BJ (cell line): ENCODE data around the gene UBXN4. TPM values are rescaled to one million over a fixed set of nuclear protein-coding genes. Genes with fewer than 3 reads are reported as not detected.

ENCODE experiments used
- CTCF ChIA-PET: fragments of 350-600 bp; formaldehyde crosslinking; extraction: SDS; loops from one replicate; lab custom pipeline; 2021; ENCODE audit warnings: antibody characterized with exemption, inconsistent platforms; lab: Yijun Ruan, JAX
- POLR2A ChIA-PET: fragments of 300-600 bp; sonication (Branson Sonifier 250); formaldehyde crosslinking; extraction: SDS; loops from one replicate; lab custom pipeline; 2021; ENCODE audit warnings: antibody characterized with exemption; lab: Charles Lee
- DNase-seq: peaks from one replicate; pipeline ENCODE4 v3.0.0-alpha.2; 2011; ENCODE audit warnings: low read depth
- H3K27me3 ChIP-seq: 2 replicates; pipeline ENCODE4 v1.6.0; 2011; ENCODE audit warnings: low read length; ENCODE audit not compliant: control insufficient read depth, insufficient read depth
- H3K36me3 ChIP-seq: 2 replicates; pipeline ENCODE4 v1.5.1; 2011; ENCODE audit warnings: low read length; ENCODE audit not compliant: control insufficient read depth, insufficient read depth
- H3K4me3 ChIP-seq: 2 replicates; pipeline ENCODE4 v1.5.1; 2011; ENCODE audit warnings: low read depth, mild to moderate bottlenecking, control low read depth, low read length
- CTCF ChIP-seq: IDR thresholded peaks from 2 replicates; pipeline ENCODE4 v1.5.1; 2011; ENCODE audit warnings: low read depth, mild to moderate bottlenecking, control low read depth, inconsistent platforms, low read length, moderate library complexity; ENCODE audit not compliant: insufficient read depth
- polyA plus RNA-seq: library from polyadenylated mRNA; depleted of rRNA; stranded (reverse); fragments of >200 nt; gene quantifications from 2 replicates; pipeline ENCODE4 v1.2.3, GENCODE V29; 2011

UBXN4 gene
- polyA plus RNA-seq, 1 experiment, result 51.1 TPM

DNA sequence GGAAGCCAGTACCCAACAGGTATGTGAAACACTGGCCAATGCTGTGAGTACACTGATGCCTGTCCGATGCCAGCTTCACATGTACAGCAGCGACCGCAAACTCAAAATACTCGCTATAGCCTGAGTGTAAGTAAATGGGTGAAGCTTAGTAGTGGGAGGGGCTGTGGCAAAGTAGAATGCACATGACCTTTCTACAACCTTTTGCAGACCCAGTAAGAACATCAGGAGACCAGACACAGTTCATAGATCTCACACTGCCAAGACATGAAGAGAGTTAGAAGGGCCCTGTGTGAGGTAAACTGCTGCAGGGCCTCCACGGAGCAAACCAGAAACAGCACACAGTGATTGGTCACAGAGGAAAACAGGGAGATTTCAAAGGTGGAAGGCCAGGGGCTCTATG is 9.1 kb upstream of the UBXN4 start:
- CTCF ChIA-PET, result interaction anchor here (0.8 to 1.1 kb wide), 2 partner anchors 9 to 728 kb away, joined by 3 read pairs; partner anchors contain the start of gene UBXN4
- POLR2A ChIA-PET, result no interaction called here
- DNase-seq, result no peak

GRCh38 chr2:135733045-135733444 is 8.6 kb upstream of the UBXN4 start:
- POLR2A ChIA-PET, result no interaction called here
- CTCF ChIA-PET, result interaction anchor here (1.1 kb wide), 1 partner anchor 729 kb away, joined by 3 read pairs; no protein-coding TSS in a partner anchor
- no peak for TF ChIP-seq CTCF
- H3K27me3 ChIP-seq, result no peaks in the 10 kb centered on the region
- H3K36me3 ChIP-seq, result no peaks in the 10 kb centered on the region
- no peak overlapping the region for H3K4me3 ChIP-seq
- DNase-seq, result no peak

More for the DNA sequence above, 9.1 kb upstream of the UBXN4 start:
- no peak for TF ChIP-seq CTCF
- Histone ChIP-seq H3K36me3 (no peaks in the 10 kb centered on the region), H3K27me3 (no peaks in the 10 kb centered on the region), H3K4me3 (no peak overlapping the region)

DNA sequence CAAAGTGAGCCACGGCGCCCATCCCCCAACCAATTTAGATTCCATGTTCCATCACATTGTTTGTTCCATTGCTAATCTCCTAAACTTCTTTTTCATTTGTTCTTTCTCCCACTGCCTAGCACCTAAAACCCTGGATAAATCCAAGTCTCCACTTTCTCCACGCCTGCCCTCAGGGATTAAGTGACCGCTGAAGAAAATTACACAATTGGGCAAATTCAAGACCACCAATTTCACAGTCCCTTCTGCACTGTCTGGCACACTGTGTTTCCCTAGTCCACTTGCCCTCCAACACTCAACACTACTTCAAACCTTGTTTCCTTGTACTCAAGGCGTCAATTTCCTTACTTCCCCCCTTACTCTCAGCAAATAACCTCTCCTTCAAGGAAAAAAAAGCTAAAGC is 5.1 kb upstream of the UBXN4 start:
- no peak for DNase-seq
- TF ChIP-seq CTCF, result no peak
- ChIA-PET CTCF (interaction anchor here (0.9 kb wide), 1 partner anchor 26 kb away, joined by 4 read pairs; no protein-coding TSS in a partner anchor), POLR2A (no interaction called here)
- Histone ChIP-seq H3K36me3 (no peaks in the 10 kb centered on the region), H3K27me3 (no peaks in the 10 kb centered on the region), H3K4me3 (no peak overlapping the region)

- POLR2A ChIA-PET, result no interaction called here
- no peak overlapping the region for H3K4me3 ChIP-seq
- TF ChIP-seq CTCF, result no peak
- no peaks in the 10 kb centered on the region for H3K36me3 ChIP-seq
- H3K27me3 ChIP-seq, result no peaks in the 10 kb centered on the region
- no peak for DNase-seq
- CTCF ChIA-PET, result interaction anchor here (0.7 to 1.7 kb wide), 3 partner anchors 11 to 29 kb away, joined by 3 to 4 read pairs (median 3); no protein-coding TSS in a partner anchor
Measured at GRCh38 chr2:135740206-135740605, 1.4 kb upstream of the UBXN4 start.

- POLR2A ChIA-PET, result interaction anchor here (0.6 to 0.7 kb wide), 5 partner anchors 29 to 562 kb away, joined by 8 to 17 read pairs (median 9); no protein-coding TSS in a partner anchor
- DNase-seq, result no peak
Measured at GRCh38 chr2:135741043-135741394, 636 bp upstream of the UBXN4 start.

More at GRCh38 chr2:135741043-135741394, 636 bp upstream of the UBXN4 start:
- no peak overlapping the region for H3K4me3 ChIP-seq
- no peaks in the 10 kb centered on the region for H3K27me3 ChIP-seq
- H3K36me3 ChIP-seq, result no peaks in the 10 kb centered on the region
- no peak for TF ChIP-seq CTCF
- CTCF ChIA-PET, result interaction anchor here (0.7 to 1.7 kb wide), 7 partner anchors 9 to 41 kb away, joined by 3 to 4 read pairs (median 3); no protein-coding TSS in a partner anchor
